GM12801 (cell line): ENCODE results near the gene MTA1.

Source experiments
- TF ChIP-seq, protein P1 (sequence below): IDR thresholded peaks from one replicate; pipeline ENCODE4 v1.5.1; 2011; ENCODE audit warnings: control low read depth; ENCODE audit not compliant: insufficient read length; ENCODE audit errors: extremely low read depth

Gene MTA1

DNA sequence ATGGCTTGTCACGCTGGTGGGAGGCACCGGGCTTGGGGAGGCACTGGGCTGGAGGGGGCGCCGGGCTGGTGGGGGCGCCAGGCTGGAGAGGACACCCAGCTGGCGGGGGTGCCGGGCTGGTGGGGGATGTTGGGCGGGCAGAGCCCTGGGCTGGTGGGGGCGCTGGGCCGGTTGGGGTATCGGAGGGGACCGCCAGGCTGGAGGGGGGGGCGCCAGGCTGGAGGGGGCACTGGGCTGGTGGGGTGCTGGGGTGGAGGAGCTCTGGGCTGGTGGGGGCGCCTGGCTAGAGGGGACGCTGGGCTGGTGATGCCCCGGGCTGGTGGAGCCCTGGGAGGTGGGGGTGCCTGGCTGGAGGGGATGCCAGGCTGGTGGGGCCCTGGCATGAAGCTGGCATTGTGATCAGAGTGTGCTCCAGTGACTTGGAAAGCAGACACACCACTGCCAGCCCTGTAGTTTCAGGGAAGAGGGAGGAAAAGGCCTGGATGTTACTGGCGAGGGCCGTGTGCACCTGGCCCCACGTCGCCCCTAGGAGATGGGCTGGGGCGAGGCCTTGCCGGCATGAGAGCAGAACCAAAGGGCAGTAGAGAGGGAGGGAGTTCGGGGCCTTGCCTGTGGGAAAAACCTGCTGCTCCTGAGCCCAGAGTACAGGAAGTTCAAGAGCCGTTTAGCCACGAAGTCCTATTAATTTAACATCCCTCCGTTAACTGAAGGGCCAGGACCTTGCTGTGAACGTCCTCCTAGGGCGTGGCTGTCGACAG is 84.5 kb downstream of the MTA1 start:
- TF ChIP-seq, protein P1, sequence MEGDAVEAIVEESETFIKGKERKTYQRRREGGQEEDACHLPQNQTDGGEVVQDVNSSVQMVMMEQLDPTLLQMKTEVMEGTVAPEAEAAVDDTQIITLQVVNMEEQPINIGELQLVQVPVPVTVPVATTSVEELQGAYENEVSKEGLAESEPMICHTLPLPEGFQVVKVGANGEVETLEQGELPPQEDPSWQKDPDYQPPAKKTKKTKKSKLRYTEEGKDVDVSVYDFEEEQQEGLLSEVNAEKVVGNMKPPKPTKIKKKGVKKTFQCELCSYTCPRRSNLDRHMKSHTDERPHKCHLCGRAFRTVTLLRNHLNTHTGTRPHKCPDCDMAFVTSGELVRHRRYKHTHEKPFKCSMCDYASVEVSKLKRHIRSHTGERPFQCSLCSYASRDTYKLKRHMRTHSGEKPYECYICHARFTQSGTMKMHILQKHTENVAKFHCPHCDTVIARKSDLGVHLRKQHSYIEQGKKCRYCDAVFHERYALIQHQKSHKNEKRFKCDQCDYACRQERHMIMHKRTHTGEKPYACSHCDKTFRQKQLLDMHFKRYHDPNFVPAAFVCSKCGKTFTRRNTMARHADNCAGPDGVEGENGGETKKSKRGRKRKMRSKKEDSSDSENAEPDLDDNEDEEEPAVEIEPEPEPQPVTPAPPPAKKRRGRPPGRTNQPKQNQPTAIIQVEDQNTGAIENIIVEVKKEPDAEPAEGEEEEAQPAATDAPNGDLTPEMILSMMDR, result no peak

DNA sequence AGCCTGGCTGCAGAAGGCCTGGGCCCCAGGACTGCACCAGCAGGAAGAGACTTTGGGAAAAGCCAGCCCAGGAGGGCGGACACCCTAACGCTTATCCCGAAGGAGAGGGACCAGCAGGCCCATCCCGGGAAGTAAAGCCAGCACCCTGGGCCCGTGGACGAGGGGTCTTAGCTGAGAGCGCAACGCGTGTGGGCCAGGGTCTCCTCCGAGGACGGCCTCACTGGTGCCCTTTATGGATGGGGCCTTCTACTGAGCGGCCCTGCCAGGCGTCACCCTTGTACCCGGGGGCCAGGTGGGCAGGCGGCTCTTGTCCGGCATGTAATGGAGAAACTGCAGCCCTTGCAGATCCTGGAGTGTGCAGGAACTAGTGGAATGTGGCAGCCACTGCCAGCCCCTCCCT is 85.5 kb downstream of the MTA1 start:
- TF ChIP-seq, protein P1, result no peak

DNA sequence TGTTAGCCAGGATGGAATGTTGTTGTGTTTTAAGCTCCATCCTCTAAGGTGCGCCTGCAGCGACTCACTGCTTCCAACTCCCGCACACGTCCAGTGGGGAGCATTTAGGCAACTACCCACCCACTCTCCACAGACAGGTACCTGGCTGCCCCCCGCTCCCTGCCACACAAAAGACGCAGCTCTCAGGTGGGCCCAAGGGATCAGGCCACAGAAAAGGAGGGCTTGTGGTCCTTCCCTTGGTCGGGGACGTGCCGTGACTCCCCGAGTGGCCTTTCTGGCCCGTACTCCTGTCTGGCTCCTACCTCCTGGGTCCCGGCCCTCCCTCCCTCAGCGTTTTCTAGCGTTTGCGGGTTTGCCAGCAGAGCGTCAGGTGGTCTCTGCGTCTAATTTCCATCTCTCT is 87.6 kb downstream of the MTA1 start:
- TF ChIP-seq, protein P1, result no peak

DNA sequence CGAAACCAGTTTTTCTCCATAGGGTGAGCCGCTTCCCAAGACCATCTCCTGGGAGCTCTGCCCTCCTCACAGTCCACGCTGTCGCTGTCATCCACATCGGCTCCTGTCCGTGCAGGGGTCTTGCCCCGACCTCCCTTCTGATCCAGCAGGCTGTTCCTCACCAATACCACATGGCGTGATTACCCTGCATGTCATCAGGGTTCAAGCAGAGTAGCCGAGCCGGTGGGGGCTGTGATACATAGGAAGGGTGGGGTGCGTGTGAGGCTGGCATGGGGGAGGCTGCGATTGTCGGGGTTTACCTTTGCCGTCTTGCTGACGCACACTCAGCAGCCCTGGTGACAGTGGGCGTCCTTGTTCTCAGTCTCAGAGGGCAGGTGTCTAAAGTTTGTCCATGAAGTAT is 88.4 kb downstream of the MTA1 start:
- TF ChIP-seq, protein P1, result no peak

DNA sequence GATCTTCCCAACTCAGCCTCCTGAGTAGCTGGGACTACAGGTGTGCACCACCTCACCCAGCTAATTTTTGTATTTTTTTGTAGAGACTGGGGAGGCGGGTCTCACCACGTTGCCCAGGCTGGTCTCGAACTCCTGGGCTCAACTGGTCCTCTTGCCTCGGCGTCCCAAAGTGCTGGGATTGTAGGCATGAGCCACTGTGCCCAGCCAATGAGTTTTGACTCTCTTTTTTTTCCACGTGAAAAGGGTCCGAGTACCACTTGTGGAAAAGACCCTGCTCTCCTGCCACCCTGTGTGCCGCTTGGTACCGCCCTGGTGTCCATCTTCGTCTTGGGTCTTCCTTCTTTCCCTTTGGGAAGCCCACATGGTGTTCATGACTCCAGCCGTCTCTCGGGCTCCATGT is 89.0 kb downstream of the MTA1 start:
- TF ChIP-seq, protein P1, result no peak

DNA sequence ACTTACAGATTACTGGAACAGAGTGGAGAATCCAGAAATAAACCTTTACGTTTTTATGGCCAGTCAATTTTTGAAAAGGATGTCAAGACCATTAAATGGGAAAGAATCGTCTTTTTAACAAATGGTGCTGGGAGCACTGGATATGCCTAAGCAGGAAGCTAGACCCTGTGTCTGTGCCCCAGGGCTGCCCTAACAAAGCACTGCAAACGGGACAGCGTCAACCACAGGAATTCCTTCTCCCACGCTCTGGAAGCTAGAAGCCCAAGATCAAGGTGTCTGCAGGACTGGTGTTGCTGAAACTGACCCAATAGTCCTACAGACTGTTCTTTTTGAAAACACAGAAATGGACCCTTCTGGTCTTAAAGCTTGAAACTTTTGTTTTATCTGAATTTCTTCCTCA is 97.5 kb downstream of the MTA1 start:
- TF ChIP-seq, protein P1, result no peak

DNA sequence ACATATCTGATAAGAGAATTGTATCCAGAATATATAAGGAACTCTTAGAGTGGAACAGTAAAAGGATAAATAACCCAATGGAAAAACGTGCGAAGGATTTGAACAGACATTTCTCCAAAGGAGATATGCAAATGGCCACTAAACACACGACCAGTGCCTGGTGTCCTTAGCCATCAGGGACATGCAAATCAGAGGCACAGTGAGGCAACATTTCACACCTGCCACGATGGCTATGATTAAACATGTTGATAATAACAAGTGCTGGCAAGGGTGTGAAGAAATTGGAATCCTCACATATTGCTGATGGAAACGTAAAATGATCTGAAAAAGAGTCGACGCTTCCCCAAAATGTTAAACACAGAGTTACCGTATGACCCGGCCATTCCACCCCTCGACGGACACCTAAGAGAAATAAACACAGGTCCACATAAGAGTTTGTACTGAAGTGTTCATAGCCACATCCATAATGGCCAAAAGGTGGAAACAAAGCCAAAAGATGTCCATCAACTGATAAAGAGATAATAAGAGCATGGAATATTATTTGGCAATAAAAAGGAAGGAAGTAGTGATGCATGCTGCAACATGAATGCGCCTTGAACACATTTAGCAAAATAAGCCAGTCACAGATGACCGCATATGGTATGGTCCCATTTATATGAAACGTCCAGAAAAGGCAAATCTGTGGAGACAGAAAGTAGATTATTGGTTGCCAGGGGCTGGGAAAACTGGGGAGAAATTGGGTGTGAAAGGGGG is 100.5 kb downstream of the MTA1 start:
- TF ChIP-seq, protein P1, result no peak
